HepG2 (cell line): ENCODE results near the gene NINJ2. TPM values are rescaled to one million over a fixed set of nuclear protein-coding genes. Genes with fewer than 3 reads are reported as not detected.

ENCODE experiments used
- AGO2 ChIP-seq: fragments of 200-400 bp; formaldehyde crosslinking; optimal IDR thresholded peaks from 2 replicates; pipeline ENCODE3; 2017; ENCODE audit warnings: mild to moderate bottlenecking, low read depth, low read length, moderate library complexity
- CENPT ChIP-seq: sonication (generic); formaldehyde crosslinking; IDR thresholded peaks from 2 replicates; pipeline ENCODE4 v1.8.0; 2022; ENCODE audit warnings: low read depth, mild to moderate bottlenecking, moderate library complexity, missing genetic modification reagents
- GABPA ChIP-seq, 2 experiments: IDR thresholded peaks; 2 replicates each; pipeline ENCODE4 v1.6.1; 2011 to 2016; ENCODE audit warnings: low read depth in 2 of 2, low read length in 1 of 2, missing biosample characterization in 1 of 2, missing genetic modification characterization in 1 of 2
- HNRNPUL1 ChIP-seq: fragments of 200-400 bp; formaldehyde crosslinking; IDR thresholded peaks from 2 replicates; pipeline ENCODE4 v1.6.1; 2017; ENCODE audit warnings: low read depth, mild to moderate bottlenecking, low read length, moderate library complexity
- MLLT10 ChIP-seq: sonication (generic); formaldehyde crosslinking; IDR thresholded peaks from 2 replicates; pipeline ENCODE4 v1.4.0; 2020; ENCODE audit warnings: missing genetic modification reagents
- NFE2L1 ChIP-seq: sonication (generic); formaldehyde crosslinking; IDR thresholded peaks from 2 replicates; pipeline ENCODE4 v1.4.0; 2020; ENCODE audit warnings: missing genetic modification reagents, mild to moderate bottlenecking, borderline replicate concordance
- NR1H2 ChIP-seq: sonication (generic); formaldehyde crosslinking; IDR thresholded peaks from 2 replicates; pipeline ENCODE4 v1.8.1; 2022; ENCODE audit warnings: low read depth, missing genetic modification reagents, borderline replicate concordance
- ONECUT2 ChIP-seq: sonication (generic); formaldehyde crosslinking; IDR thresholded peaks from 2 replicates; pipeline ENCODE4 v1.4.0; 2020; ENCODE audit warnings: missing genetic modification reagents
- PPARG ChIP-seq: conservative IDR thresholded peaks from 2 replicates; pipeline ENCODE4 v1.6.1; 2016; ENCODE audit warnings: missing biosample characterization, missing genetic modification reagents
- ZFP62 ChIP-seq: sonication (generic); formaldehyde crosslinking; IDR thresholded peaks from 2 replicates; pipeline ENCODE4 v1.4.0; 2020; ENCODE audit warnings: missing genetic modification reagents
- ZNF3 ChIP-seq: IDR thresholded peaks from 2 replicates; pipeline ENCODE4 v1.7.0; 2017; ENCODE audit warnings: inconsistent platforms
- ZNF30 ChIP-seq: sonication (generic); formaldehyde crosslinking; IDR thresholded peaks from 2 replicates; pipeline ENCODE4 v1.5.0; 2020; ENCODE audit warnings: mild to moderate bottlenecking, missing genetic modification reagents
- ZNF557 ChIP-seq: sonication (generic); formaldehyde crosslinking; IDR thresholded peaks from 2 replicates; pipeline ENCODE4 v1.4.0; 2020; ENCODE audit warnings: missing genetic modification reagents
- ZNF558 ChIP-seq: sonication (generic); formaldehyde crosslinking; IDR thresholded peaks from 2 replicates; pipeline ENCODE4 v1.9.0; 2022; ENCODE audit warnings: mild to moderate bottlenecking, missing genetic modification reagents, borderline replicate concordance
- ZNF737 ChIP-seq: sonication (generic); formaldehyde crosslinking; IDR thresholded peaks from 2 replicates; pipeline ENCODE4 v1.5.0; 2020; ENCODE audit warnings: missing genetic modification reagents, mild to moderate bottlenecking, borderline replicate concordance
- polyA plus RNA-seq, 8 experiments: library from polyadenylated mRNA; depleted of rRNA in 3 of 8; stranded (reverse) in 7 of 8; unstranded in 1 of 8; fragments of >200 nt; fragmentation: Illumina TruSeq in 4 of 8; extraction: Trizol in 4 of 8; gene quantifications; 2 replicates each; pipeline versions ENCODE4 v1.2.1 to v1.2.3, GENCODE V29; 2011 to 2016; ENCODE audit warnings: low read depth in 4 of 8, missing spikeins in 1 of 8, mixed read lengths in 1 of 8; ENCODE audit not compliant: insufficient read depth in 1 of 8
- total RNA-seq, 5 experiments: library from RNA; depleted of rRNA; stranded (reverse); fragments of >200 nt; fragmentation: Illumina TruSeq; extraction: Trizol; gene quantifications; 2 replicates each; pipeline ENCODE4 v1.2.3, GENCODE V29; 2016; ENCODE audit warnings: low read depth in 1 of 5
- TF ChIP-seq, protein P1 (sequence below): sonication (generic); formaldehyde crosslinking; IDR thresholded peaks from 2 replicates; pipeline ENCODE4 v1.5.0; 2020; ENCODE audit warnings: mild to moderate bottlenecking, low read depth, missing genetic modification reagents, borderline replicate concordance
- TF ChIP-seq, protein P2 (sequence below): sonication (generic); formaldehyde crosslinking; IDR thresholded peaks from 2 replicates; pipeline ENCODE4 v1.4.0; 2020; ENCODE audit warnings: missing genetic modification reagents
- TF ChIP-seq, protein P3 (sequence below), 2 experiments: fragments of 450-650 bp in 1 of 2; sonication (generic) in 1 of 2; formaldehyde crosslinking in 1 of 2; IDR thresholded peaks; 2 replicates each; pipeline versions ENCODE4 v1.6.1 to v1.8.0; 2016 to 2022; ENCODE audit warnings: antibody characterized with exemption in 1 of 2, mild to moderate bottlenecking in 1 of 2, missing genetic modification reagents in 1 of 2

Gene NINJ2
- total and polyA plus RNA-seq, 2 of the 13 experiments (the other 11 are each of a cell fraction or from before 2014, with no cell fraction given) = 0.62 to 3.8 TPM

DNA sequence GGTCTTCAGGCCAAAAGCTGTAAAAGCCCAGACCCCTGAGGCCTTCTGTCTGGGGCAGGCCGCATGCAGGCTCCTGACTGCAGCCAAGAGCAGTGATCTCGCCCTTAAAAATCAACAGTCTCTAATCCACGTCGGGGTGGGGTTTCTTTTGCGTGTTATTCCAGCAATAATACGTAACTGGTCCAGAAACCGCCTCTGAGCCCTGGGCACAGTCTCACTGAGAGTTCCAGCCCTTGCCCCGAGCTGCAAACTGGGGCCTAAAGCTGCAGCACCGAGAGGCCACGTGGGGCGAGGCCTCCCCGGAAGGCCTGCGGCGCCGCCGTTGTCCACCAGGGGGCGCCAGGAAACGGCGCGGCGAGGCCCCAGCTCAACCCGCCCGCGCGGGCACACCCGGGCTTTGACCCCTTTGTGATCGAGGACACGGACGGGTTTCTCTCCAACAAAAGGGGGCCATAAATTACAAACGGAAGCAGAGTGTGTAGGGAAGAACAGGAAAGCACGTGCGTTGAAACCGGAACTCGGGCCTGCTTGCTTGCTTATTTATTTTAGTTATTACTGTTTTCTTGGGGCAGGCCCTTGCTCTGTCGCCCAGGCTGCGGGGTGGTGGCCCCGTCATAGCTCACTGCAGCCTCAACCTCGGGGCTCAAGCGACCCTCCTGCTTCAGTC, 87.2 kb downstream of the NINJ2 start (continued):
- peak; percentile 57; the same call in 1 of the 2 replicates for TF ChIP-seq NFE2L1 (CRISPR knock-in tag)
- no peak; the same call in 1 of the 2 replicates for TF ChIP-seq NR1H2 (CRISPR knock-in tag)
- peak; percentile 77 for TF ChIP-seq PPARG (CRISPR knock-in tag)
- TF ChIP-seq ZNF557 (CRISPR knock-in tag) = no peak
- TF ChIP-seq HNRNPUL1 = no peak
- no peak for TF ChIP-seq ZNF3 (CRISPR knock-in tag)
- TF ChIP-seq GABPA (IDR thresholded peaks at IDR 0.05; ENCODE audit: low read depth, low read length) = no peak
- TF ChIP-seq GABPA (CRISPR knock-in tag; IDR thresholded peaks at IDR 0.05; ENCODE audit: low read depth) = peak; percentile 89
- TF ChIP-seq ZFP62 = no peak
- no peak for TF ChIP-seq ZNF30
- no peak for TF ChIP-seq CENPT
- no peak for TF ChIP-seq MLLT10
- no peak for TF ChIP-seq AGO2
- TF ChIP-seq ZNF737 (CRISPR knock-in tag) = peak; percentile 92; the same call in 1 of the 2 replicates
- no peak for TF ChIP-seq ONECUT2 (CRISPR knock-in tag)
- TF ChIP-seq, protein P1, sequence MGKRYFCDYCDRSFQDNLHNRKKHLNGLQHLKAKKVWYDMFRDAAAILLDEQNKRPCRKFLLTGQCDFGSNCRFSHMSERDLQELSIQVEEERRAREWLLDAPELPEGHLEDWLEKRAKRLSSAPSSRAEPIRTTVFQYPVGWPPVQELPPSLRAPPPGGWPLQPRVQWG (CRISPR knock-in tag) = no peak
- 0 out of 2 replicates have a peak, but pooled peaks have one; percentile 94 for TF ChIP-seq ZNF558 (CRISPR knock-in tag)
- TF ChIP-seq, protein P2, sequence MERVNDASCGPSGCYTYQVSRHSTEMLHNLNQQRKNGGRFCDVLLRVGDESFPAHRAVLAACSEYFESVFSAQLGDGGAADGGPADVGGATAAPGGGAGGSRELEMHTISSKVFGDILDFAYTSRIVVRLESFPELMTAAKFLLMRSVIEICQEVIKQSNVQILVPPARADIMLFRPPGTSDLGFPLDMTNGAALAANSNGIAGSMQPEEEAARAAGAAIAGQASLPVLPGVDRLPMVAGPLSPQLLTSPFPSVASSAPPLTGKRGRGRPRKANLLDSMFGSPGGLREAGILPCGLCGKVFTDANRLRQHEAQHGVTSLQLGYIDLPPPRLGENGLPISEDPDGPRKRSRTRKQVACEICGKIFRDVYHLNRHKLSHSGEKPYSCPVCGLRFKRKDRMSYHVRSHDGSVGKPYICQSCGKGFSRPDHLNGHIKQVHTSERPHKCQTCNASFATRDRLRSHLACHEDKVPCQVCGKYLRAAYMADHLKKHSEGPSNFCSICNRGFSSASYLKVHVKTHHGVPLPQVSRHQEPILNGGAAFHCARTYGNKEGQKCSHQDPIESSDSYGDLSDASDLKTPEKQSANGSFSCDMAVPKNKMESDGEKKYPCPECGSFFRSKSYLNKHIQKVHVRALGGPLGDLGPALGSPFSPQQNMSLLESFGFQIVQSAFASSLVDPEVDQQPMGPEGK (CRISPR knock-in tag) = peak; percentile 54
- TF ChIP-seq, protein P3, sequence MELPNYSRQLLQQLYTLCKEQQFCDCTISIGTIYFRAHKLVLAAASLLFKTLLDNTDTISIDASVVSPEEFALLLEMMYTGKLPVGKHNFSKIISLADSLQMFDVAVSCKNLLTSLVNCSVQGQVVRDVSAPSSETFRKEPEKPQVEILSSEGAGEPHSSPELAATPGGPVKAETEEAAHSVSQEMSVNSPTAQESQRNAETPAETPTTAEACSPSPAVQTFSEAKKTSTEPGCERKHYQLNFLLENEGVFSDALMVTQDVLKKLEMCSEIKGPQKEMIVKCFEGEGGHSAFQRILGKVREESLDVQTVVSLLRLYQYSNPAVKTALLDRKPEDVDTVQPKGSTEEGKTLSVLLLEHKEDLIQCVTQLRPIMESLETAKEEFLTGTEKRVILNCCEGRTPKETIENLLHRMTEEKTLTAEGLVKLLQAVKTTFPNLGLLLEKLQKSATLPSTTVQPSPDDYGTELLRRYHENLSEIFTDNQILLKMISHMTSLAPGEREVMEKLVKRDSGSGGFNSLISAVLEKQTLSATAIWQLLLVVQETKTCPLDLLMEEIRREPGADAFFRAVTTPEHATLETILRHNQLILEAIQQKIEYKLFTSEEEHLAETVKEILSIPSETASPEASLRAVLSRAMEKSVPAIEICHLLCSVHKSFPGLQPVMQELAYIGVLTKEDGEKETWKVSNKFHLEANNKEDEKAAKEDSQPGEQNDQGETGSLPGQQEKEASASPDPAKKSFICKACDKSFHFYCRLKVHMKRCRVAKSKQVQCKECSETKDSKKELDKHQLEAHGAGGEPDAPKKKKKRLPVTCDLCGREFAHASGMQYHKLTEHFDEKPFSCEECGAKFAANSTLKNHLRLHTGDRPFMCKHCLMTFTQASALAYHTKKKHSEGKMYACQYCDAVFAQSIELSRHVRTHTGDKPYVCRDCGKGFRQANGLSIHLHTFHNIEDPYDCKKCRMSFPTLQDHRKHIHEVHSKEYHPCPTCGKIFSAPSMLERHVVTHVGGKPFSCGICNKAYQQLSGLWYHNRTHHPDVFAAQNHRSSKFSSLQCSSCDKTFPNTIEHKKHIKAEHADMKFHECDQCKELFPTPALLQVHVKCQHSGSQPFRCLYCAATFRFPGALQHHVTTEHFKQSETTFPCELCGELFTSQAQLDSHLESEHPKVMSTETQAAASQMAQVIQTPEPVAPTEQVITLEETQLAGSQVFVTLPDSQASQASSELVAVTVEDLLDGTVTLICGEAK (IDR thresholded peaks at IDR 0.05) = no peak
- TF ChIP-seq, protein P3 (CRISPR knock-in tag; IDR thresholded peaks at IDR 0.05) = peak; percentile 82
